ENCODE measurements around the gene PSMD1.

PSMD1 gene

DNA sequence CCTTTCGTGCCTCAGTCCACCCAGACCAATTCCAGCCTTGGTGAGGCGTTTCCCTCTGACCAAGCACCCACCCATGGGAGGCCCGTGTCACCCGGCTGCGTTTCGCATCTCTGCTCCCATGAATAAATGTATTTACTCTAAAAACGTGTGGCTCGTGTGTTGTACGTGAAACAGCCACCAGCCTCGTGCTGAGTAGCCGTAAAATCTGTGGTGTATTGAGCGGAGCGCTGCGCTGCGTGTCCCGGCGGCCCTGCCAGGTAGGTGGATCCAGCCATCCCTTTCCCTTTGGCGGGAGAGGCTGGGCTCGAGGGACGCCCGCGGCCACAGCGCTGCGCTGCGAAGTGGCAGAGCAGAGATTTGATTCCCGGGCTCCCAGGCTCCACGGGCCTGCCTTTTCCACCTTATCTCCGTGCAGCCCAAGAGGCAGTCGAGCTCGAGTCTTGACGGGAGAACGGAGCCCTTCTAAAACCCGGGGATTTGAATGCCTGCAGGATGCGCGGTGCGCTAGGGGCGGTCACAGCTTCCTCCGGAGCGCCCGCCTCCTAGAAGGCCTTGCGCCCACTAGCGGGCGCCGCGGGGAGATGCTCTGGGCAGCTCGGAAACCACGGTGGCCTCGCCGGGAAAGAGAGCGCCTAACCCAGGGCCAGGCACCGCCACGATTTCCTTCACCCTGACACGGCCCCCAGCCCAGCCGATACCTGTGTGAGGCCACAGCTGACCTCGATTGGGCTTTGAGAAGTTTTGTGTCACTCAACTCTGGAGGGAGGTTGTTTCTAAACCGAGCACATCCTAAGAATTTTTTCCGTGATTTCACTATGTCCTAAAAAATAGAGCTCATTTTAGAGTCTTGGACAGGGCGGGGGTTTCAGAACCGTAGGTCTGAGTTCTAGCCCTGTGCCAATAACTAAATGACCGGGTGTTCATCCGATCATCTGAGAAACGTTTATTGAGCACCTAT is 3.9 kb upstream of the PSMD1 start:
- H3K4me3 ChIP-seq (ENCODE audit: low read length) = peak overlapping the region; percentile 72
- peaks cover 2% of the 10 kb centered on the region for H3K4me1 ChIP-seq (ENCODE audit: low read length)
- H2AFZ ChIP-seq (ENCODE audit: low read depth, low read length) = peak overlapping the region; percentile 89; the same call in 1 of the 2 replicates
- H3K27ac ChIP-seq (ENCODE audit: low read length) = no peak overlapping the region
- H3K36me3 ChIP-seq (replicated peaks; ENCODE audit: low read depth, low read length) = no peaks in the 10 kb centered on the region
- H4K20me1 ChIP-seq (ENCODE audit: insufficient read depth, low read length) = no peaks in the 10 kb centered on the region
- peak overlapping the region; percentile 43; the same call in 1 of the 2 replicates for H3K9ac ChIP-seq (ENCODE audit: low read length)
- H3K79me2 ChIP-seq (ENCODE audit: low read length) = peaks cover 11% of the 10 kb centered on the region
- no peaks in the 10 kb centered on the region for H3K9me3 ChIP-seq (ENCODE audit: insufficient read depth, low read length)
- peak overlapping the region; percentile 70 for H3K4me2 ChIP-seq (ENCODE audit: low read length)
- no peak for TF ChIP-seq EZH2phosphoT487 (IDR thresholded peaks at IDR 0.05; ENCODE audit: low read depth)
- TF ChIP-seq, protein P1, sequence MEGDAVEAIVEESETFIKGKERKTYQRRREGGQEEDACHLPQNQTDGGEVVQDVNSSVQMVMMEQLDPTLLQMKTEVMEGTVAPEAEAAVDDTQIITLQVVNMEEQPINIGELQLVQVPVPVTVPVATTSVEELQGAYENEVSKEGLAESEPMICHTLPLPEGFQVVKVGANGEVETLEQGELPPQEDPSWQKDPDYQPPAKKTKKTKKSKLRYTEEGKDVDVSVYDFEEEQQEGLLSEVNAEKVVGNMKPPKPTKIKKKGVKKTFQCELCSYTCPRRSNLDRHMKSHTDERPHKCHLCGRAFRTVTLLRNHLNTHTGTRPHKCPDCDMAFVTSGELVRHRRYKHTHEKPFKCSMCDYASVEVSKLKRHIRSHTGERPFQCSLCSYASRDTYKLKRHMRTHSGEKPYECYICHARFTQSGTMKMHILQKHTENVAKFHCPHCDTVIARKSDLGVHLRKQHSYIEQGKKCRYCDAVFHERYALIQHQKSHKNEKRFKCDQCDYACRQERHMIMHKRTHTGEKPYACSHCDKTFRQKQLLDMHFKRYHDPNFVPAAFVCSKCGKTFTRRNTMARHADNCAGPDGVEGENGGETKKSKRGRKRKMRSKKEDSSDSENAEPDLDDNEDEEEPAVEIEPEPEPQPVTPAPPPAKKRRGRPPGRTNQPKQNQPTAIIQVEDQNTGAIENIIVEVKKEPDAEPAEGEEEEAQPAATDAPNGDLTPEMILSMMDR (IDR thresholded peaks at IDR 0.05; ENCODE audit: low read depth, low read length) = peak; percentile 46
- H3K27me3 ChIP-seq (ENCODE audit: low read depth, low read length) = no peaks in the 10 kb centered on the region

- peaks cover 22% of the 10 kb centered on the region for H3K79me2 ChIP-seq (ENCODE audit: low read length)
- H3K27ac ChIP-seq (ENCODE audit: low read length) = no peak overlapping the region
- H4K20me1 ChIP-seq (ENCODE audit: insufficient read depth, low read length) = no peaks in the 10 kb centered on the region
- no peak overlapping the region for H2AFZ ChIP-seq (ENCODE audit: low read depth, low read length)
- peaks cover 11% of the 10 kb centered on the region for H3K4me1 ChIP-seq (ENCODE audit: low read length)
- H3K27me3 ChIP-seq (ENCODE audit: low read depth, low read length) = no peaks in the 10 kb centered on the region
- no peaks in the 10 kb centered on the region for H3K36me3 ChIP-seq (replicated peaks; ENCODE audit: low read depth, low read length)
- H3K4me2 ChIP-seq (ENCODE audit: low read length) = no peak overlapping the region
- no peak overlapping the region for H3K9ac ChIP-seq (ENCODE audit: low read length)
- H3K4me3 ChIP-seq (ENCODE audit: low read length) = no peak overlapping the region
- H3K9me3 ChIP-seq (ENCODE audit: insufficient read depth, low read length) = no peaks in the 10 kb centered on the region
- TF ChIP-seq, protein P1 (IDR thresholded peaks at IDR 0.05; ENCODE audit: low read depth, low read length) = no peak
- no peak for TF ChIP-seq EZH2phosphoT487 (IDR thresholded peaks at IDR 0.05; ENCODE audit: low read depth)
Measured at GRCh38 chr2:231053846-231054245, 2.8 kb upstream of the PSMD1 start.

DNA sequence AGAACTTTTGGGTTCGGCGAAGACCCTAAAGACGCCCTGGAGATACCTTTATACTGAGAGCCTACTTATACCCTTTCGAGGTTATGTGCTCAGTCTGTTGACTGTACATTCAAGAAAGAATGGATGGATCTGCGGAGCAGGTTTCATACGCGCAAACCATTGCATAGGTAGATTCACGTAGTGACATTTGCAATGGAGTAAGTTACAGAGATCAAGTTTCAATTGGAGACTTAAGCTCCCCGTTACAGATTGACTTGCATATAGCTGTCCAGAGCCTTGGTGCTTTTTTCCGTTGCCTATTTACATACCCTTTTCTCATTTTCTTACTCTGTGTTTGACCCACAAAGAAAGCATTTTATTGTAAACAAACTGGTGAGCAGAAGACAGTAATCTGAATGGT is 923 bp downstream of the PSMD1 start:
- Histone ChIP-seq H4K20me1 (ENCODE audit: insufficient read depth, low read length) (no peaks in the 10 kb centered on the region), H2AFZ (ENCODE audit: low read depth, low read length) (no peak overlapping the region), H3K9ac (ENCODE audit: low read length) (peak overlapping the region; percentile 86), H3K36me3 (replicated peaks; ENCODE audit: low read depth, low read length) (peaks cover 4% of the 10 kb centered on the region), H3K9me3 (ENCODE audit: insufficient read depth, low read length) (no peaks in the 10 kb centered on the region), H3K4me2 (ENCODE audit: low read length) (peak overlapping the region; percentile 79), H3K27me3 (ENCODE audit: low read depth, low read length) (no peaks in the 10 kb centered on the region), H3K27ac (ENCODE audit: low read length) (no peak overlapping the region), H3K4me1 (ENCODE audit: low read length) (peaks cover 15% of the 10 kb centered on the region), H3K79me2 (ENCODE audit: low read length) (peaks cover 51% of the 10 kb centered on the region), H3K4me3 (ENCODE audit: low read length) (peak overlapping the region; percentile 99)
- TF ChIP-seq EZH2phosphoT487 (IDR thresholded peaks at IDR 0.05; ENCODE audit: low read depth) = no peak
- TF ChIP-seq, protein P1 (IDR thresholded peaks at IDR 0.05; ENCODE audit: low read depth, low read length) = no peak

- peaks cover 53% of the 10 kb centered on the region for H3K79me2 ChIP-seq (ENCODE audit: low read length)
- no peaks in the 10 kb centered on the region for H3K9me3 ChIP-seq (ENCODE audit: insufficient read depth, low read length)
- no peak overlapping the region for H2AFZ ChIP-seq (ENCODE audit: low read depth, low read length)
- H3K9ac ChIP-seq (ENCODE audit: low read length) = no peak overlapping the region
- H4K20me1 ChIP-seq (ENCODE audit: insufficient read depth, low read length) = no peaks in the 10 kb centered on the region
- TF ChIP-seq, protein P1 (IDR thresholded peaks at IDR 0.05; ENCODE audit: low read depth, low read length) = no peak
- no peak for TF ChIP-seq EZH2phosphoT487 (IDR thresholded peaks at IDR 0.05; ENCODE audit: low read depth)
- no peaks in the 10 kb centered on the region for H3K27me3 ChIP-seq (ENCODE audit: low read depth, low read length)
- H3K4me3 ChIP-seq (ENCODE audit: low read length) = no peak overlapping the region
- H3K27ac ChIP-seq (ENCODE audit: low read length) = no peak overlapping the region
- peaks cover 15% of the 10 kb centered on the region for H3K4me1 ChIP-seq (ENCODE audit: low read length)
- peak overlapping the region; percentile 79; the same call in 1 of the 2 replicates for H3K4me2 ChIP-seq (ENCODE audit: low read length)
- H3K36me3 ChIP-seq (replicated peaks; ENCODE audit: low read depth, low read length) = peaks cover 9% of the 10 kb centered on the region
Measured at GRCh38 chr2:231058761-231059550, 2.3 kb downstream of the PSMD1 start.

Measured in OCI-LY3 (cell line).